Ramos (cell line): ENCODE data around the gene NAP1L1.

Experiments used
- in situ Hi-C: fragments of 300-500 bp; cut with MboI; formaldehyde crosslinking; loops from one replicate; pipeline ENCODE4 v1.14.3; 2022; ENCODE audit warnings: low sequenced_read_pairs; ENCODE audit not compliant: unreplicated experiment

Gene NAP1L1

GRCh38 chr12:76084863-76085519 lies 506 bp upstream of the NAP1L1 start:
- in situ Hi-C loops, result no loop called here

DNA sequence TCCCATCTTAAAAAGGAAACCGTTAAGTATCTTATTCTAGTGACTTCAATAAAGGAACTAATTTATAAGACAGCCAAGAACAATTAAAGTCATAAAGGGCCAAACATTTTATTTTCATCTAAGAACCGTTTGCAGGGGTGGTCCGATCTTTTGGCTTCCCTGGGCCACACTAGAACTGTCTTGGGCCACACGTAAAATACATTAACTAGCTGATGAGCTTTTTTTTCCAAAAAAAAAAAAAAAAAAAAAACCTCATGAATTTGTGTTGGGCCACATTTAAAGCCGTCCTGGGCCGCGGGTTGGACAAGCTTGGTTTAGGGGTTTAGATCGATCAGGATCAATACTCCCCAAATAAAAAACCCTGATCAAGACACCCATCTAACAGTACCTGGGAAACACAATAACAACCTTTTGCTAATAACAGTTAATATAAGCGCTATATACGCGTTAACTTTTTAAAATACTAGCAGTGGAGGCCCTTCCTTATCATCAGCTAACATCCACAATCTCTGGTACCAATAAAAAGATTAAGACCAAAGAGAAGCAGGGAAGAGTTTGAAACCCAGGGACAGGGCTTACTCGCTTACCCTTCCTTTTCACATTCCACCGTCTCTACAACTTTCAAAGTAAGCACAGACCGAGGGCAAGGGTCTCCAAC lies 1.1 kb downstream of the NAP1L1 start:
- in situ Hi-C loops, result no loop called here

GRCh38 chr12:76081909-76082308 lies 2.6 kb downstream of the NAP1L1 start:
- in situ Hi-C loops, result no loop called here

- in situ Hi-C loops, result no loop called here
These were observed 3.6 kb downstream of the NAP1L1 start for GRCh38 chr12:76080729-76081415.

- in situ Hi-C loops, result no loop called here
These were observed 4.3 kb downstream of the NAP1L1 start for GRCh38 chr12:76080017-76080728.

- in situ Hi-C loops, result no loop called here
These were observed 5.7 kb downstream of the NAP1L1 start for GRCh38 chr12:76078748-76079147.

GRCh38 chr12:76075448-76075847 lies 9.0 kb downstream of the NAP1L1 start:
- in situ Hi-C loops, result no loop called here

GRCh38 chr12:76074701-76075336 lies 9.7 kb downstream of the NAP1L1 start:
- in situ Hi-C loops, result loop anchor here (25.0 kb wide), 1 partner anchor 487 kb away; the partner anchor contains the start of gene OSBPL8

DNA sequence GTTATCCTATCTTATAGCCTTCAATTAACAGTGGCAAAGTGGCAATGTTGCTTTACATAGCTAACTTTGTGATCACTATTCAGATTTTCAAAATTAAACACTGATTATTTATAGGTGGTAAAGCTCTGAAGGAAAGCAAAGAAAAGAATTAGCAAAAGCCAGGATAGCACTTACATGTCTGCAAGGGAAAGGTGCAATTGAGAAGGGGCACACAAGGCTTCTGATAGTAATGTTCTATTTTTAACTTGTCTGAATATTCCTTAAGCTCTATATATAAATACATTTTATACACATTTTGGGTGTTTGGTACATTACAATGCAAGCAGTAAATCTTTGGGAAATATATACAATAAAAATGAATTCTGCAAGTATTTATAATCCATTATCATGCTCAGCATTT lies 10.9 kb downstream of the NAP1L1 start:
- in situ Hi-C loops, result loop anchor here (25.0 kb wide), 1 partner anchor 489 kb away; the partner anchor contains the start of gene OSBPL8

DNA sequence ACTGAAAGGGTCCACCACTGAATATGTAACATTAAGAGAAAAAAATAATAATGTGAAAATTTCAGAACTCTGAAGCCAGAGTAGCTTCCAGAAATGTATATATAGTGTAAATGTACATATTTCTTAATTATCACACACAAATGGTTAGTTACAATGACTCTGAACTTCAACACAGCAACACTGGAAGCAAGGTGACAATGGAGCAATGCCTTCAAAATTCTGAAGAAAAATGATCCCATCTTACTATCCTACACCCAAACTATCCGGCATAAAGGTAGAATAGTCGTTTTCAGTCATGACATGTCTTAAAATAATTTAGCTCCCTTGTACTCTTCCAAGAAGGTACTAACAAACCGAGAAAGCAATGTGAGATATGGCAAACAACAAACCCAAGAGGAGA lies 11.9 kb downstream of the NAP1L1 start:
- in situ Hi-C loops, result loop anchor here (25.0 kb wide), 1 partner anchor 490 kb away; the partner anchor contains the start of gene OSBPL8

GRCh38 chr12:76069339-76069738 lies 15.1 kb downstream of the NAP1L1 start:
- in situ Hi-C loops, result loop anchor here (25.0 kb wide), 1 partner anchor 493 kb away; the partner anchor contains the start of gene OSBPL8

GRCh38 chr12:76065917-76066316 lies 18.6 kb downstream of the NAP1L1 start:
- in situ Hi-C loops, result loop anchor here (25.0 kb wide), 1 partner anchor 496 kb away; the partner anchor contains the start of gene OSBPL8

DNA sequence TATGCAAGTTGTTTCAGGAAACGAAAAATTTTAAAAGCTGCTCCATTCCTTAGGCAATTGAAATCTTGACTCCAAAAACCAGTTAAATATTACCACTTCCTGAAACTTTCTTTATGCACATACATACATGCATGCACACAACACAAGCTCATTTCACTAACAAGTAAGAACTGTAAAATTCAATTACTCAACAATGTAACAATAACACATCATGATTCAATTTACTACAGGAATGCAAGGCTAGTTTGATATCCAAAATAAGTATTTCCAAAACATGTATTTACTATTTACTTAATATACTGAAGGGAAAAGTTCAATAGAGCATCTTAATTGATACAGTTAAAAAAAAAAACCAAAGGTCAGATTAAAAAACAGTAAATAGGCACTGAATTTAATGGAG lies 19.6 kb downstream of the NAP1L1 start:
- in situ Hi-C loops, result loop anchor here (25.0 kb wide), 1 partner anchor 497 kb away; the partner anchor contains the start of gene OSBPL8

DNA sequence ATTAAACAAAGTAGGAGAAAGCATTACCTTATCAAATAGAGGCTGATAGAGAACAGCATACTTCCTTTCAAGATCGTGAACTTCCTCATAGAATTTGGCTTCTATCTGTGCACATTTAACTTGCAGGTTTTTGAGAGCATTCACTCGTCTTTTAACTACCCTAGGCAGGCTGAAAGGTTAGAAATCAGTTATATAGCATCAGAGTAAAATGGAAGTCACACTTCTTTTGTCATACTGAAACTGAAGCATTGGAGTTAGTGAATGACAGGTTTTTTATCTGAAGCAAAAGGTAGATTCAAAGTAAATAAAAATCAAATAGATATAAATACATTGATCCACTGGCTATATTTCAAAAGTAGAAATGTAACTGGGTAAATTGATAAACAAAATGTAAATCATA lies 24.4 kb downstream of the NAP1L1 start:
- in situ Hi-C loops, result loop anchor here (25.0 kb wide), 1 partner anchor 502 kb away; the partner anchor contains the start of gene OSBPL8

DNA sequence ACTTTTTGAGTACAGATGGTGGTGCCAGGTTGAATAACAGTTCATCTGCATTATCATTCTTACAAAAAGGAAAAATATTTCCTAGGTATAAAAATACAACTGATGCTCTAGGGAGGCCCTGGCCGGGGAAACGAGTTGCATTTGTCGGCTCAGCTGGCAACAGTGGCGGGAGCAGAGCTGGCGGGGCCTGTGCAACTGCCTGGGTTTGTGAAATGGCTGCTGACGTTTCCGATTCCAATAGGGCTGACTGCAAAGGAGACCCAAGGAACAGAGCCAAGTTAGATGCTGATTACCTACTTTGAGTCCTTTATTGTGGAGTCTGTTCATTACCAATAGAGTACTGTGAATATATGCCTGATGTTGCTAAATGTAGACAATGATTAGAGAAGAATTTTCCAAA lies 27.2 kb downstream of the NAP1L1 start:
- in situ Hi-C loops, result loop anchor here (25.0 kb wide), 1 partner anchor 505 kb away; the partner anchor contains the start of gene OSBPL8

DNA sequence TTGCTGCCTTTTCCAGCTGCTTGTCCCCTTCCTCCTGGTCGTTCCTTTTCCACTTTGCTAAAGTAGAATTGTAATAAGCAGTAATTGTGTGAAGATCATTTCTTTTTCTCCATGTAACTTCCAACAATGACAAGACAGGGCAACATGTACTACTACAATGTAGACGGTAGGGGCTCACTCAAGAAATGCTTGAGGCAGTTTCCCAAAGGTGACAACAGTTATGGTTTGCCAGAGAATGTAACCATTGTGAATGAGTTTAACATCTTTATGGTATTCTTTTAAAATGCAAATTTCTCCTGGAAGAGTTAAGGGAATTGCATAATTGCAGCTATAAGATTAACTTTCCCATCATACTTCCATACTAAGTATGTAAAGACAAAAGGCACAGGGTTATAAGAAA lies 29.1 kb downstream of the NAP1L1 start:
- in situ Hi-C loops, result loop anchor here (25.0 kb wide), 1 partner anchor 507 kb away; the partner anchor contains the start of gene OSBPL8

DNA sequence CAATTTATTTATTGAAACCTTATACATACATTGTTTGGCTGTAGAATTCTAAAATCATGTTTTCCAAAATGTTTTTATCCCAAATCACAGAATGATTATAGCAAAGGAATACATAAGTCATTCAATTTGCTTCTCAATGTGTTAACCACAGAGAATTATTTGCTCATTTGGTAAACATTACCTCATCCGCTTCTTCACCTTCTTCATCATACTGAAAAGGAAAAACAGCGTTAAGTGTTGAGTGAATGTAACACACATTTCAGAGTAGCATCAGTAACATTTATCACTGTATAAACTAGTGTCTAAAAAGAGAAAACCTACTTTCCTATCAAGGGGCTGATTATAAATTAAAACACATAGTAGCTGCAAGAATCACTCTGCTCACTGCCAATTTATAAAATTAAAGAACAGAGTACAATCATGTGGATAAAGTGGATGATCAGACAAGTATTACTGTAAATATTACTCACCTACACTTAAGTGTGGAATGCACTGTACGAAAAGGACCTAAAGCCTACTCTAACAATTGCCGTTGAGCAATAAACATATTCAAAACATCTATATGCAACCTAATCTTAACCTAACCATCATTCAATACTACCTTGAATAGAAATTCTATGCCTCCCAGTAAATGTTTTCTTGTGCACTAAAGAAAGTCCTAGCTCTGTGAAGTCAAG lies 34.8 kb downstream of the NAP1L1 start:
- in situ Hi-C loops, result loop anchor here (25.0 kb wide), 2 partner anchors 513 to 712 kb away; partner anchors contain the start of genes CAPS2, GLIPR1L1 and OSBPL8

DNA sequence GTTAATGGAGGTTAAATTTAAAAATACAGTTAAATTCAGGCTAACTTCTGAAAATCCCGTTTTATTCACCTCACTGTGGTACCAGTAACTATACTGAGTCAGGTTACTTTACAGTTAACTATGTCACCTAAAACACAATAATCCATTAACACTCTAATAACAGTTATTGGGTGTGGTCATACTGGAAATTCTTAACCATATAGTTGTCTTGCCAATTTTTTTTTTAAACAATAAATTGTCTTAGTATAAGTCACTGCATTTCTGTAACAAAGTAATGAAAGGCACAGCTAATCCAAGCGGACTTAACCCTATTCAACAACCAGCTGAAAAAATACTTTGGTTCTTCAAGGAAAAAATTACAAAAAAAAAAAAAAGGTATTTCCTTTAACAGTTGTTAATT lies 36.7 kb downstream of the NAP1L1 start:
- in situ Hi-C loops, result loop anchor here (25.0 kb wide), 1 partner anchor 710 kb away; the partner anchor contains the start of genes CAPS2 and GLIPR1L1

DNA sequence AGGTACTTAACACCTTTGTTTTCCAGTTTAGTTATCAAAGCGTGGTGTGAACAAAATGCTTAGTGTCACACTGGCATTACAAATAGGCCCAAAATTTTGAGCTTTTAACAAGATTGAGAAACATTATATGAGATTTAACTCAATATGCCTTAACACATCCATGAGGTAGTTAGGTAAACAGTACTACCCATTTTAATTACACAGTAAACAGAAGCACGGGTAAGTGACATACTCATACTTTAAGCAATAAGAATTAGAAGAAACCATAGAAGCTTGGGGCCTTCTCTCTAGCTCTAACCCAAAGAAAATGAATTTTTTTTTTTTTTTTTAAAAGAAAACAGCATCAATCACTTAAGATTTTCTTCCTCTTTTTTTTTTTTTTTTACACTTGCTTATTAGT lies 37.4 kb downstream of the NAP1L1 start:
- in situ Hi-C loops, result loop anchor here (25.0 kb wide), 1 partner anchor 710 kb away; the partner anchor contains the start of genes CAPS2 and GLIPR1L1
